GM18520 (cell line): Measurements from ENCODE around the gene PMEL.
A peak's percentile ranks its signal among the peaks of the same experiment; 100 is the strongest.

Experiments
- ATAC-seq: cut with Tn5 transposase; IDR thresholded peaks from one replicate; pipeline ENCODE4 v1.9.1; 2021; ENCODE audit not compliant: unreplicated experiment

The PMEL gene

DNA sequence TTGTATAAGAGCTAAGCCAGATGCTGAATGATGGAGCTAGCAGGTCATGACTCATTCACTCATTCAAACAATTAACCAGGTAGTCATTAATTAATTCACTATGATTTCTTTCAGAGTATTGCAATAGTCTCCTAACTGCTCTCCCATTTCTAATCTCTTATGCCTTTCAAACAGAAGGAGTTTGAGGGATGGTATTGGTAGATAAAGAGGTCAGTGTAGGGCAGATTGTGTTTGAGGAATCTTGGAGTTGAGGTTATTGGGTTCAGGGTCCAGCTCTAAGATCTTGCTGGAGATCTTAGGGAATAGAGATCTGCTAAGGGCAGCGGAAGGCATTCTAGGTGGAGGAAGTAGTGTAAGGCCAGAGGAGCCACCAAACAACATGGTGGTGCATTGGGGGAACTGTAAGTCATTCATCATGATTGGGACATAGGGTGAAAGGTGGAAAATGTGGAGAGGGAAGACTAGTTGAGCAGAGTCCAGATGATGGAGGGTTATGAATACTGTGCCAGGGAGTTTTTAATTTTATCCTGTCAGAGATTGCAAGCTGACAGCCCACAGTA, 23.2 kb downstream of the PMEL start:
- no peak for ATAC-seq

DNA sequence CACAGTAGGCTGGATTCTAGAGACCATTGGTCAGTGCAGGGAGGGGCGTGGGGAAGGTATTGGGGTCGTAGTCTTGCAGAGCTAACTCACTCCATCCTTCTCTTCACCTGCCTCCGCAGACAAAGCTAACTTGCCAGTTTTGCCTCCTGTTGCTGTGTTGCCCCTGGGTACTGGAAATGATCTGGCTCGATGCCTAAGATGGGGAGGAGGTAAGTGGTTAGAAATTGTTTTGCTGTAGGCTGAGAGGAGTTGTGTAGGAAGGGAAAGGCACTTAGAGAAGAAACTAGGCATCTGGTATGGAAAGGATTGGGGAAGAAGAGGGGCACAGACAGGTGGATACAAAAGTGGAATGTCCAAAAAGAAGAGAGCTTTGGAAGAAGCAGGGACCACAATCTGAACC, 23.8 kb downstream of the PMEL start:
- ATAC-seq: no peak

DNA sequence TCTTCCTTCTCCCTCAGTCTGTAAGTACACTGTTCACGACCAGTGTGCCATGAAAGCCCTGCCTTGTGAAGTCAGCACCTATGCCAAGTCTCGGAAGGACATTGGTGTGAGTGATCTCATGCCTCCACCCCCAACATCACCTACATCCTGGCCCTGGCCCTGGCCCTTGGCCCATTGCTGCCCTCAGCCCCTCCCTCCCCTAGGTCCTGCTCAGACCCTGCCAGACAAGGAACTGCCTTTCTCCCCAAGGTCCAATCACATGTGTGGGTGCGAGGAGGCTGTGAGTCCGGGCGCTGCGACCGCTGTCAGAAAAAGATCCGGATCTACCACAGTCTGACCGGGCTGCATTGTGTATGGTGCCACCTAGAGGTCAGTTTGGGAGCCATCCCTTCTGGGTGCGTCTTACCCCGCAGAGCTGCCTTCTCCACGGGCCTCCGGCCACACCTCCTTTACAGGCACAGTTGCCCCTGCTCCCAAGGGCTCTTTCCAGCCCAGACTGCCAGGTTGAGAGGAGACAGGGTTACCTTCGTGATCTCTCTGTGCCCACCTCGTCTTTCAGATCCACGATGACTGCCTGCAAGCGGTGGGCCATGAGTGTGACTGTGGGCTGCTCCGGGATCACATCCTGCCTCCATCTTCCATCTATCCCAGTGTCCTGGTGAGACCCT, 25.6 kb downstream of the PMEL start:
- peak; percentile 89 for ATAC-seq

DNA sequence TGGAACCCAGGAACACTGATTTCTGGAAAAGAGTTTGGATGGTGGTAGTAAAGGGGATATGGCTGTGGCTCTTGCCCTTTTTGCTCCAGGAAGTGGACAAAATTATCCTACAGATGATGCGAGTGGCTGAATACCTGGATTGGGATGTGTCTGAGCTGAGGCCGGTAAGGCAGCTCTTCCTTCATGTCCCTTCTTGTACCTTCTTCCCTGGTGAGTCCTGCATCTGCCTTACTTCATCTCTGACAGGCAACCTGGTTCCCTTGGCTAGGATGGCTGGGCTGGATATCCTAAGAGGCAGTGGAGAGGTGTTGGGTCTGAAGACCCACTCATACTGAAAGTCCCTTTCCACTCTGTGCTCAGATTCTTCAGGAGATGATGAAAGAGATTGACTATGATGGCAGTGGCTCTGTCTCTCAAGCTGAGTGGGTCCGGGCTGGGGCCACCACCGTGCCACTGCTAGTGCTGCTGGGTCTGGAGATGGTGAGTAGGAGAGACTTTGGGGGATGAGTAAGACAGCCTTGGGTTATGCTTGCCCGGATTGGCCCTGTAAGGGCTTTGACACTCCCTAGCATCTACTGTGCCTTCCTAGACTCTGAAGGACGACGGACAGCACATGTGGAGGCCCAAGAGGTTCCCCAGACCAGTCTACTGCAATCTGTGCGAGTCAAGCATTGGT, 26.9 kb downstream of the PMEL start:
- no peak for ATAC-seq

DNA sequence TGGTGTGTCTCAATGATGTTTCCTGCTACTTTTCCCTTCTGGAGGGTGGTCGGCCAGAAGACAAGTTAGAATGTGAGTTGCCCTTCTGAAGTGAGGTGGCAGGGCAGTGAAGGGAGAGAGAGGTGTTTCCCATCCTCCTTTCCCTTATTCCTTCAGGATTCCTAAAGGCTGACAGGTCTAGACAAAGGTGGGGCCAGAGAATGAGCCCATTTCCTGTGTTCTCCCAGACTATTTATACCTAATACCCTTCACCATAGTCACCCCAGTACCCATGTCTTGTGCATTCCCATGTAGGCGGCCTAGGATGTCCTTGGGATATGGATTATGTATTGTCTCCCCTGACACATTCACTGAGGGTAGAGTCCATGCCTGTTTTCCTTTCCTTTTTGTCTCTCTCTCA, 27.9 kb downstream of the PMEL start:
- no peak for ATAC-seq

DNA sequence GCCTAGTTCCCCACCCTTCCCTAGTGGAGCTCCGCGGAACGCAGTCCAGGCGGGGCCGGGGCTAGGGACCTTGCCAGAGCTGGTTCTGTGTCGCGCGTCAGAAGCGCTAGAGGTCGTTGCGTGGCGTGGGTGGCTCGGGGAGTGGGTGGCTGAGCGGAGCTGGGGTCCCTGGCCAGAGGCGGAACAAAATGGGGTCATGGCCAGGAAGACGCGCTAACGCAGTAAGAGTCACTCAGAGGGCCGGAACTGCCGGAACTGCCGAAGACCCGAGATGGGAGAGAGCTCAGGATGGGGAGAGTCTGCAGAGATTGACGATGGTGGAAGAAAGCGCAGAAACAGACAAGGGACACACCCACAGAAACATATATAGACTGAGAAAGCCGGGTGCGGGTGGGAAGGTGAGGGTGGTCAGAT, 30.1 kb downstream of the PMEL start:
- ATAC-seq: no peak

DNA sequence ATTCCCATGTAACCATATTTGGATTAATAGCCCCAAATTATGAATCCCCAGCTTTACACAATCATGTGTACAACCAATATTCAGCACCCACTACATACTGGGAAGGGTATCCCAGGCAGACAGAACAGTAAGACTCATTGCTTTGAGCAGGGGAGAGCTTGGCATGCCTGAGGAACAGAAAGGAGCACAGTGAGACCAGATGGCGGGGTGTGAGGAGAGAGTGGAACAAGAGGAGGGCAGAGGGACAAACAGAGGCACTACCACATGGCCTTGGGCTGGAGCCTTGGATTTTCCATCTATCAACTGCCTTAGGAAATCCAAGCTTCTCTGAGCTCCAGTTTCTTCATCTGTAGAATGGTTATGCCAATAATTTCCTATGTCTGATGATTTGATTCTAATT, 31.1 kb downstream of the PMEL start:
- ATAC-seq: no peak

DNA sequence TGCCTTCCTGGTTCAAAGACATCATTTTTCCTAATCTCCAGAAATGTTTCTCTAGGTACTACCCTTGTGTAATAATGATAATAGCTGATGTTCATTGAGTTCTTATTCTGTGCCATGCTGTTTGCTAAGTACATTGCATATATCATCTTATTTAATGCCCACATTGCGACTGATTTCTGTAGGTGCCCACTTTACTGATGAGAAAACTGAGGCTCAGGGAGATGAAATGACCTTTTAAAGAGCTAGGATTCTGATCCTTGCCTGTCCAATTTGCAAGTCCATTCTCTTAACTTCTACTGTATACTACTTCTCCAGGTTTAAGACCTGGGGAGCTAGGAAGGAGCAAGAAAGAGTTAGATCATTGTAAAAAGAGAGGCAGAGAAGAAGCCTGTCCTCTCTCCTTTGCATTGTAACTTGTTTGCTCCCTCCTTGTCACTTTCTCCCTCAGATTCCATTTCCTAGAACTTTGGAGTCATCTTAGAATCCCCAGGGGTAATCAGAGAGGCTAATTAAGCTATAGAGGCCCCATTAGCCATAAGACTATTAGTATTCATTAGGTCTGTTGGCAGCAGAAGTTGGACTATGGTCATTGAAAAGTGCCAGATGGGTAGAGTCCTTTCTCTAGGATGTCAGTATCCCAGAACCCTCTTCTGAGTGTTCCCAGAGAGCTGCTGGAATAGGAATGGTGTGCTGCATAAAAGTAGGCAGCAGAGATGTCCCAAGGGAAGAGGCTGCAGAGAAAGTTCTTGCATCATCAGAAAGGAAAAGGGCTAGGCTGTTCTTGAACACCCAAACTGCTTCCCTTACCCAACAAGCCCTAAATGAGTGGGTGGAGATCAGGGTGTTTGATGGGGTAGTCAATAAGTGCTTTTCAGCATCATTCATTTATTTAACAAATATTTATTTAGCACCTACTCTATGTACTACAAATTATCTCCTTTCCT, 31.8 kb downstream of the PMEL start:
- ATAC-seq: no peak

DNA sequence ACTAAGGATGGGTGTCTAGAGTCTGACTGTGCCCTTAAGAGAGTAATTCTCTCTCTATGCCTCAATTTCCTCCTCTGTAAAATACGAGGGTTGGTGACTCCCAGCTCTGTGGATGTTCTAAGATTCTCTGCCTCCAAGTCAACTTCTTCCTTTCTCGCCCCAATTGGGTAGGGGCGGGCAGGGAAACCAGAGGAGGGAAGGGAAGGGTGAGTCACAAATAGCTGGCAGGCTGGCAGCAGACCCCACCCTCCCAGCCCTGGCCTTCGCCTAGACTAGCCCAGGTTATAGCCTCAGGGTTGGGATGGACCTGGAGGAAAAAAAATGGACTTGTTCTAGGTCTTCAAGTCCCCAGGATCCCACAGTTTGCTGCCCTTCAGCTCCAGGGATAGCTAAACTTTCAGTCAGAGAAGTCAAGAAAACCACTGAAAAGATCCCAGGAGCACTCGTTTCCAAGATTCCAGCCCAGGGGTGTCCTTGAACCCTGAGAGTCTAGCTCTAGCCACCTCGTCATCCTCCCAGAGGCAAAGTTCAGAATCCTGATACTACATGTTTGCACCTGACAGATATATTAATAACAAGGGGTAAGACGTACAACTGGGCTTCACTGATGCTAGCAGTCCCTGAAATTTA, 32.6 kb downstream of the PMEL start:
- no peak for ATAC-seq

DNA sequence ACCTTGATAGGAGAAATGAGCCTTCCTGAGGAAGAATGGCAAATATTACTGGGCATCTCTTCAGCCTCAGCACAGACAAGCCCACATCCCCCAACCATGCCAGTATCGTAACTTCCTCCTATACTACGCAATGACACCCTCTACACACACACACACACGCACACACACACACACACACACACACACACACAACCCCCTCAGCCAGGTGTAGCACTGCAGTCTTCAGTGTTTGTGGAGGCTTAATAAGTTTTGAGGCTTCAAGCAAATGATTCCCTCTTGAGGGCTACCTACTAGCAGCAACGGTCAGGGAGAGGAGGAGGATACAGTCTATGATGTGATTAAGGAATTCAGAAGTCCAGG, 33.3 kb downstream of the PMEL start:
- no peak for ATAC-seq

DNA sequence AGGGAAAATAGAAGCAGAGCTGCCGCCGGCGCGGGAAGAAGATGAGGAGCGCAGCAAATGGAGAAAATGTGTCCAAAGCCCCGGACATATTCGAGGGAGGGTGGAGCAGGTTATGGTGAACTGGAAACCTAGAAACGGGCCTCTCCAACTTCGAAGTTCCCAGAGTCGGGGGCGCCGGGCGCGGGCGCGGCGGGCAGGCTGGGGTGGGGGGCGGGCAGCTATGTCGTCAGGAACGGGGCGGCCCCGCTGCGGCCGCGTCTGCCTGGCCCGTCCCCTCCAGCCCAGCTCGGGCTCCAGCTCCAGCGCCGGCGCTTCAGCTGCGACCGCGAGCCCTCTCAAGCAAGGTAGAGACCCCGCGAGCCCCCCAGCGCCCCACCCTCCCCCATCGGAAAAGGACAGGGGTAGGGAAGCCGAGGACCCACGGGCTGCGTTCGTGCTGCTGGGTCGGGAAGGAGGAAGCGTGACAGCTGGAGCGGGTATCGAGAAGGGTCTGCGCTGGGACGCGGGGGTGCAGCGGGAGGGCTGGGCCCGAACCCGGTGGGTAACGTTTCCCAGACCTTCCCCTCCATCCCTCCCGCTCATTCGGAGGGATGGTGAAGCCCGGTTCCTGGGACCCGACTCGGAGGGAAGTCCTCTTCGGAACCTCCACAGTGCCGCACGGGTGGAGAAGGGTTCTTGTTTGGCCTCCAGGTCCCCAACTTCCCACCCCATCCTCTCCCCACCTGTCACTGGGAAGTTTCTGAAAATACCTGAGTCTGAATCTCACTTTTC, 33.9 kb downstream of the PMEL start:
- no peak for ATAC-seq

DNA sequence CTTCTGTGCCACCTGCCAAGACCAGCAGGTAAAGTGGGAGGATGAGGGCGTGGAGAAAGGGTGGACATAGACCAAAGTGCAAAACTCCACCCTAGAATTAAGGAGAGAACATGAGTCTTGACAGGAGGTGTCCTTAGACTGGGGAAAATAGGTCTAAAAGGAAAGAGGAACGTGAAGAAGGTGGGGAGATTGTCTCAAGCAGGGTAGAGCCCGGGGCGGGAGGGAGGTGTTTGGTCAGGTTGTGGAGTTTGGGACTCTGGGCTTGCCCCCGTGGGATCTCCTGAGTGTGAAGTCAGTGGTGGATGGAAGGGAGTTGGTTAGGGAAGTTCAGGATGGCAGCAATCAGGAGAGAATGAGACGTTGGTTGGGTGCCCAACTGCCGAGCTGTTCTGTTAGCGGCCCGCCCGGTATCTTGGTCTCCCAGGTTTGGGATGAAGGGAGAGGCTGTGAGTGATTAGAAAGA, 34.5 kb downstream of the PMEL start:
- ATAC-seq: no peak

DNA sequence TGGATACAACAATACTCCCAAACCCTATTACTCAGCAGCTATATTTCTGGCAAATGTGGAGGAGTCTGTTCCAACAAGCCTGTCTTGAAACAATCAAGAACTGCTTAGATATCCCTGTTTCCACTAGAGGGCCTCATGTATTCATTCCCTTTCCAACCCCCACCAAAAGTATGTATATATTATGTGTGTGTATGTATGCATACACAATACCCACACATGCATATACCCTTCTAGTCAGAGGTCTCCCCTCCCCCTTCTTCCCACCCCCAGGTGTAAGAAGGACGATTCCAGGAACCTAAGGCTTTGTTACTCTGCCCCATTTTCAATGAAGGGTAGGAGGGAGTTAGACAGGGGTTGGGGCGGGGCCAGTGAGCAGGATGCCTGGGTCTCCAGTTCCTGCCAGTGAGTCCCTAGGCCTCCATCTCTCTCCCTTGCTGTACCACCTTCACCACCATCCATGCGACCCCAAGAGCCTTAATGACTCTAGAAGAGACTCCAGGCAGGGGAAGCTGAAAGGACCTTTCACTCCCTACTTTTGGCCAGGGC, 35.0 kb downstream of the PMEL start, which contains the start of gene DGKA:
TSS of gene DGKA (plus strand) at position 392 of the 546 bp plus-strand sequence. CDS start 5,342 bp downstream, outside the sequence.
- no peak for ATAC-seq

DNA sequence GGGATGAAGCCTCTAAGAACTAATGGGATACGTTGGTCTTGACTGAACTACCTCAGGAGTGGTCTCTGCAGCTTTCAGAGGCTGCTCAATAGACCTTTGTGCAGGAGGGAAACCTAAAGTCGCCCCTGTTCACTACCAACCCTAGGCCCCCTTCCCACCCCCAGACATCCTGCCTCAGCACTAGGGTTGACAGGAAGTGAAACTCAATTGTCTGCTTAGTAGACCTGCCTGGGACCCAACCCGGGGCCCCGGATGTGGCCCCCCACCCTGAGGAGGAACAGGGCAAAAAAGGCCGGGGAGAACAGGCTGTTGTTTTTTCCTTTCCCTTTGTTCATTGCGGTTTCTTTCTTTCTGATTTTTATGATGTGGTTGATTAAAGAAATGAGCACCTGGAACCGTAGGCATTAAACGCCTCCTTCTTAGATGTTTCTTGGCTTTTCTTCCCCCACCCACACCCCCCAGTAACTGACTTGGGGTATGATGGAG, 36.5 kb downstream of the PMEL start:
- ATAC-seq: no peak

DNA sequence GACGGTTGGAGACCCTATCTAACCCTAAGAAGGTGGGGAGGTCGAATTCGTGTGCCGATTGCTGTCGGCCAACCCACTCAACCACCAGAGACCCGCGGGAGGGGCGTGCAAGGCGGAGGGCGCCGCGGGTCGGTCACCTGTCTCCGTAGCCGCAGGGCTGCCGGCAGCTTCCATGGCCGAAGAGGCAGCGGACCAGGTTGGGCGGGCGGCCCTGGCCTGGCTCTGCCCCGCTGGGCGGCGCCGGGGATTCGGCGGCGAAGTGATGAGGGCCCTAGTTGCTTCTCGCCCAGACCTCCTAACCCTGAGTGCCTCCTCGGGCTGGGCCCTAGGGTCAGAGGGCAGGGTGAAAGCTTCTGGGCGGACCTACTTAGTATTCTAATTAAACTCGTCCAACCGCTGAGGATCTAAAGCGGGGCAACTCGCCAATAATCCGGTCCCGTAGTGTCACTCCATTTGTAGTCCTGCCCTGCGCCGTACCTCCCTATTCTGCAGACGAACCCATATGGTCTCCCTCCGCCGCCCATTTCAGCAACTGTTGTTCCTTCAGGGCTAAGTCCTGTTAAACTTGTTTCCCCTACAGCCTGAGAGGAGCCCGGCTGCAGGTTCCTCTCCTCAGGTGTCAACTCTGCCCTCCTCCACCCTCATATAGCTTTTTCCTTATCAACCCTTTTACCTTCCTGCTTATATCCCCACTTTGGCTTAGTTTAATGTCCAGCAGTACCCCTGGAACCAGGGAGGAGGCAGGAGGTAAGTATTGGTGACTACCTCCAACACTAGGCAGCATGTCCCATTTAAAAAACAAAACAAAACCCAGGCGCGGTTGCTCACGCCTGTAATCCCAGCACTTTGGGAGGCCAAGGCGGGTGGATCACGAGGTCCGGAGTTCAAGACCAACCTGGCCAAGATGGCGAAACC, 38.0 kb downstream of the PMEL start, which contains the start of gene PYM1:
TSS of gene PYM1 (minus strand) at position 307 of the 915 bp plus-strand sequence. CDS start at position 174, 133 bp downstream.
- peak; percentile 32 for ATAC-seq

DNA sequence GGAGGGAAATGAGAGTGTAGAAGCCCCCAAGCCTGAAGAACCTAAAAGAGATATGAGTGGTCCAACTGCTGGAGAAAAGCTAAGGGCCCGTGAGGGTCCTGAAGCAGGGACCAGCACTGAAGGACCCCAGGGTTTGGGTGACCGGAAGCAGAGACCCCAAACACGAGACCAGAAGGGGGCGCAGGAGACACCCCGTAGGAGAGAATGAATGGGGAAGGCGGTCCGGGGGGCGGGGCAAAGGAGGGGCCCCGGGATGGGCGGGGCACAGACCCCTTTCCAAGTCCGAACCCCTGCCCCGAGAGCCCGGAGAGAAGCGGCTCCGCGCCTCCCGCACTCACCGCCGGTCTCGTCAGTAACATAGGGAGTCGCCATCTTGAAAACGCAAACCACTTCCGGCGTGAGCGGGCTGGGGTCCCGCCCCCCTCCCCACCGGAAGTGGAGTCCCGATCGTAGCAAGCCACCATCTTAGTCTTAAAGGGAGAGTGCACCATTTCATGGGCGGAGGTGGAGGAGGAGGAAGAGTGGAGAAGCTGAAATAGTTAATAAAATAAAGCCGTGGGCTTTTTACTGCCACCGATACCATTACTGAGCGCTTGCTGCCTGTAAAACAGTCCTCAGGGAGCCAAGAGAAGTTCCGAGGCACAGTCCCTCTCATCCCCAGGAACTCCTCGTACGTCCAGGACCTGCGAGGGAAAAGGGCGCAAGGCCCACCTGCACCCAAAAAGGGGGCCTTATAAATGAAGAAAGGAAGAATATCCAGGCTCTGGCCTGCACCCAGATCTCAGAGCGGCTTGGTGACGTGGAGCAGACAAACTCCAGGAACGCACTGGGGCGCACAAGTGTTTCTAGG, 38.9 kb downstream of the PMEL start:
- ATAC-seq: peak; percentile 34
